ENCODE results near the gene KIF23. TPM values are rescaled to one million over a fixed set of nuclear protein-coding genes. Genes with fewer than 3 reads are reported as not detected.

Gene KIF23
- total RNA-seq, 1 donor from 2014 or later = 1.8 TPM

GRCh38 chr15:69479971-69480370 lies 65.8 kb downstream of the KIF23 start:
- intact Hi-C loops (cut with DNase I) = loop anchor here (5.0 kb wide), 1 partner anchor 172 kb away; no protein-coding TSS in a partner anchor

GRCh38 chr15:69480932-69481331 lies 66.8 kb downstream of the KIF23 start:
- H3K27me3 ChIP-seq = no peaks in the 10 kb centered on the region
- no peaks in the 10 kb centered on the region for H3K4me1 ChIP-seq
- H3K4me3 ChIP-seq = no peak overlapping the region
- no peak for DNase-seq (ENCODE audit: low spot score in 2 of 2)
- H3K9me3 ChIP-seq = peaks cover 0 to 7% of the 10 kb centered on the region in 2 donors
- H3K27ac ChIP-seq = no peak overlapping the region
- intact Hi-C loops (cut with DNase I) = no loop called here
- TF ChIP-seq CTCF (IDR thresholded peaks at IDR 0.05) = no peak
- no peaks in the 10 kb centered on the region for H3K36me3 ChIP-seq

More at GRCh38 chr15:69479971-69480370, 65.8 kb downstream of the KIF23 start:
- Histone ChIP-seq H3K4me3 (no peak overlapping the region), H3K27ac (no peak overlapping the region), H3K36me3 (no peaks in the 10 kb centered on the region), H3K9me3 (peaks cover 0 to 7% of the 10 kb centered on the region in 2 donors), H3K4me1 (no peaks in the 10 kb centered on the region), H3K27me3 (no peaks in the 10 kb centered on the region)
- no peak for DNase-seq (ENCODE audit: low spot score in 2 of 2)
- TF ChIP-seq CTCF (IDR thresholded peaks at IDR 0.05) = no peak

- Histone ChIP-seq H3K4me3 (no peak overlapping the region), H3K4me1 (no peaks in the 10 kb centered on the region), H3K27ac (no peak overlapping the region), H3K9me3 (peaks cover 0 to 7% of the 10 kb centered on the region in 2 donors), H3K36me3 (no peaks in the 10 kb centered on the region), H3K27me3 (no peaks in the 10 kb centered on the region)
- DNase-seq (ENCODE audit: low spot score in 2 of 2) = no peak
- no peak for TF ChIP-seq CTCF (IDR thresholded peaks at IDR 0.05)
- intact Hi-C loops (cut with DNase I) = no loop called here
These were observed 68.6 kb downstream of the KIF23 start for GRCh38 chr15:69482686-69483256.

- no peak overlapping the region for H3K27ac ChIP-seq
- no peak for TF ChIP-seq CTCF (IDR thresholded peaks at IDR 0.05)
- peaks cover 0 to 2% of the 10 kb centered on the region in 2 donors for H3K9me3 ChIP-seq
- H3K36me3 ChIP-seq = no peaks in the 10 kb centered on the region
- intact Hi-C loops (cut with DNase I) = no loop called here
- no peak overlapping the region for H3K4me3 ChIP-seq
- no peaks in the 10 kb centered on the region for H3K27me3 ChIP-seq
- no peak for DNase-seq (ENCODE audit: low spot score in 2 of 2)
- H3K4me1 ChIP-seq = no peaks in the 10 kb centered on the region
These were observed 70.7 kb downstream of the KIF23 start for GRCh38 chr15:69484837-69485236.

- H3K27ac ChIP-seq = no peak overlapping the region
- H3K4me3 ChIP-seq = no peak overlapping the region
- intact Hi-C loops (cut with DNase I) = no loop called here
- no peaks in the 10 kb centered on the region for H3K4me1 ChIP-seq
- no peaks in the 10 kb centered on the region for H3K36me3 ChIP-seq
- H3K9me3 ChIP-seq = no peaks in the 10 kb centered on the region
- no peak for DNase-seq (ENCODE audit: low spot score in 2 of 2)
- H3K27me3 ChIP-seq = no peaks in the 10 kb centered on the region
- TF ChIP-seq CTCF (IDR thresholded peaks at IDR 0.05) = no peak
These were observed 72.4 kb downstream of the KIF23 start for GRCh38 chr15:69486481-69487110.

All from ascending aorta (tissue), 2 donors.